ENCODE data around the gene CLCNKA.

- no peak for TF ChIP-seq CTCF (optimal IDR thresholded peaks at IDR 0.05 in 1 of 3, IDR thresholded peaks at IDR 0.05 in 1 of 3, conservative IDR thresholded peaks at IDR 0.05 in 1 of 3; ENCODE audit: extremely low read depth in 1 of 3, insufficient read depth in 2 of 3, low read length in 3 of 3)
- no peak for TF ChIP-seq EZH2 (IDR thresholded peaks at IDR 0.05; ENCODE audit: low read length)
Observed at GRCh38 chr1:16063226-16063829, 41.5 kb downstream of the CLCNKA start.
